HepG2 (cell line): Measurements from ENCODE around the gene PNLDC1.

ENCODE experiments used
- AGO2 ChIP-seq: fragments of 200-400 bp; formaldehyde crosslinking; optimal IDR thresholded peaks from 2 replicates; pipeline ENCODE3; 2017; ENCODE audit warnings: mild to moderate bottlenecking, low read depth, low read length, moderate library complexity
- POLR2AphosphoS5 ChIP-seq: IDR thresholded peaks from 2 replicates; pipeline ENCODE4 v1.6.1; 2012; ENCODE audit warnings: low read depth, low read length
- PRMT3 ChIP-seq: sonication (generic); formaldehyde crosslinking; IDR thresholded peaks from 2 replicates; pipeline ENCODE4 v1.8.1; 2022; ENCODE audit warnings: low read depth, mild to moderate bottlenecking, moderate library complexity, missing genetic modification reagents, borderline replicate concordance
- SMARCE1 ChIP-seq: fragments of 450-650 bp; IDR thresholded peaks from 2 replicates; pipeline ENCODE4 v1.6.1; 2017; ENCODE audit warnings: borderline replicate concordance
- SP1 ChIP-seq, 2 experiments: fragments of 450-650 bp in 1 of 2; sonication (generic) in 1 of 2; formaldehyde crosslinking in 1 of 2; IDR thresholded peaks; 2 replicates each; pipeline versions ENCODE4 v1.4.0 to v1.6.1; 2016 to 2020; ENCODE audit warnings: missing genetic modification reagents in 1 of 2
- TF ChIP-seq, protein P1 (sequence below), 2 experiments: IDR thresholded peaks; 2 replicates each; pipeline ENCODE4 v1.6.1; 2011 to 2012; ENCODE audit warnings: low read length in 2 of 2, borderline replicate concordance in 1 of 2, low read depth in 1 of 2, mild to moderate bottlenecking in 1 of 2, moderate library complexity in 1 of 2
- TF ChIP-seq, protein P2 (sequence below): conservative IDR thresholded peaks from 2 replicates; pipeline ENCODE4 v1.6.1; 2018; ENCODE audit warnings: missing genetic modification reagents

DNA sequence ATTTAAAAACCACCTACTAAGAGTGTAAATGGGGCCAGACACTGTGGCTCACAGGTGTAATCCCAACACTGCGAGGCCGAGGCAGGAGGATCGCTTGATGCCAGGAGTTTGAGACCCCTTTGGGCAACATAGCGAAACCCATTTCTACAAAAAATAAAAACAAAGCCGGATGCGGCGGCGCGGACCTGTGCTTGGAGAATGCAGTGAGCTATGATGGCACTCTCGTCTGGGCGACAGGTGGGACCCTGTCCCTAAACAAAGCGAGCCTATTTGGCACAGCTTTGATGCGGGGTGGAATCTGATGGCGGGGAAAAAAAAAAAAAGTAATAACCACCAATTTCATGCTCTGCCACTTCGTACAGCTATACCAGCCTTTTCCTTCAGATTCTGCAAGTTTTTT is 11.8 kb upstream of the PNLDC1 start:
- TF ChIP-seq, protein P1, sequence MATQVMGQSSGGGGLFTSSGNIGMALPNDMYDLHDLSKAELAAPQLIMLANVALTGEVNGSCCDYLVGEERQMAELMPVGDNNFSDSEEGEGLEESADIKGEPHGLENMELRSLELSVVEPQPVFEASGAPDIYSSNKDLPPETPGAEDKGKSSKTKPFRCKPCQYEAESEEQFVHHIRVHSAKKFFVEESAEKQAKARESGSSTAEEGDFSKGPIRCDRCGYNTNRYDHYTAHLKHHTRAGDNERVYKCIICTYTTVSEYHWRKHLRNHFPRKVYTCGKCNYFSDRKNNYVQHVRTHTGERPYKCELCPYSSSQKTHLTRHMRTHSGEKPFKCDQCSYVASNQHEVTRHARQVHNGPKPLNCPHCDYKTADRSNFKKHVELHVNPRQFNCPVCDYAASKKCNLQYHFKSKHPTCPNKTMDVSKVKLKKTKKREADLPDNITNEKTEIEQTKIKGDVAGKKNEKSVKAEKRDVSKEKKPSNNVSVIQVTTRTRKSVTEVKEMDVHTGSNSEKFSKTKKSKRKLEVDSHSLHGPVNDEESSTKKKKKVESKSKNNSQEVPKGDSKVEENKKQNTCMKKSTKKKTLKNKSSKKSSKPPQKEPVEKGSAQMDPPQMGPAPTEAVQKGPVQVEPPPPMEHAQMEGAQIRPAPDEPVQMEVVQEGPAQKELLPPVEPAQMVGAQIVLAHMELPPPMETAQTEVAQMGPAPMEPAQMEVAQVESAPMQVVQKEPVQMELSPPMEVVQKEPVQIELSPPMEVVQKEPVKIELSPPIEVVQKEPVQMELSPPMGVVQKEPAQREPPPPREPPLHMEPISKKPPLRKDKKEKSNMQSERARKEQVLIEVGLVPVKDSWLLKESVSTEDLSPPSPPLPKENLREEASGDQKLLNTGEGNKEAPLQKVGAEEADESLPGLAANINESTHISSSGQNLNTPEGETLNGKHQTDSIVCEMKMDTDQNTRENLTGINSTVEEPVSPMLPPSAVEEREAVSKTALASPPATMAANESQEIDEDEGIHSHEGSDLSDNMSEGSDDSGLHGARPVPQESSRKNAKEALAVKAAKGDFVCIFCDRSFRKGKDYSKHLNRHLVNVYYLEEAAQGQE (IDR thresholded peaks at IDR 0.05; ENCODE audit: borderline replicate concordance in 1 of 2, low read depth in 1 of 2, low read length in 2 of 2) = no peak
- TF ChIP-seq, protein P2, sequence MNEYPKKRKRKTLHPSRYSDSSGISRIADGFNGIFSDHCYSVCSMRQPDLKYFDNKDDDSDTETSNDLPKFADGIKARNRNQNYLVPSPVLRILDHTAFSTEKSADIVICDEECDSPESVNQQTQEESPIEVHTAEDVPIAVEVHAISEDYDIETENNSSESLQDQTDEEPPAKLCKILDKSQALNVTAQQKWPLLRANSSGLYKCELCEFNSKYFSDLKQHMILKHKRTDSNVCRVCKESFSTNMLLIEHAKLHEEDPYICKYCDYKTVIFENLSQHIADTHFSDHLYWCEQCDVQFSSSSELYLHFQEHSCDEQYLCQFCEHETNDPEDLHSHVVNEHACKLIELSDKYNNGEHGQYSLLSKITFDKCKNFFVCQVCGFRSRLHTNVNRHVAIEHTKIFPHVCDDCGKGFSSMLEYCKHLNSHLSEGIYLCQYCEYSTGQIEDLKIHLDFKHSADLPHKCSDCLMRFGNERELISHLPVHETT = no peak
- TF ChIP-seq AGO2 (no peak), POLR2AphosphoS5 (no peak), SP1 (IDR thresholded peaks at IDR 0.05) (no peak), SP1 (CRISPR knock-in tag; IDR thresholded peaks at IDR 0.05) (no peak), PRMT3 (no peak), SMARCE1 (no peak)
